A673 (cell line): Measurements from ENCODE around the gene FBXO31. TPM values are rescaled to one million over a fixed set of nuclear protein-coding genes. Genes with fewer than 3 reads are reported as not detected.

Source experiments
- BruUV-seq: library from RNA; stranded (reverse); fragments of 400-500 nt; replicated peaks from 2 replicates; lab custom pipeline; 2021; lab: Mats Ljungman, UMichigan
- CTCF ChIA-PET: fragments of 300-600 bp; sonication (Branson Sonifier 250); formaldehyde crosslinking; loops from one replicate; lab custom pipeline; 2022; ENCODE audit warnings: antibody characterized with exemption; lab: Charles Lee
- POLR2A ChIA-PET: fragments of 300-600 bp; sonication (Branson Sonifier 250); formaldehyde crosslinking; loops from one replicate; lab custom pipeline; 2022; ENCODE audit warnings: antibody characterized with exemption; ENCODE audit not compliant: low non-redundant PET; lab: Charles Lee
- DNase-seq: peaks from one replicate; pipeline ENCODE4 v3.0.0-alpha.2; 2015; ENCODE audit warnings: low spot score
- H3K27ac ChIP-seq: fragments of 200-600 bp; sonication (generic); 2 replicates; pipeline ENCODE4 v1.5.1; 2016; ENCODE audit warnings: mixed run types, low read depth, mild to moderate bottlenecking, mixed read lengths, antibody characterized with exemption, low read length; ENCODE audit not compliant: poor library complexity, severe bottlenecking
- H3K27me3 ChIP-seq: fragments of 200-600 bp; sonication (generic); replicated peaks from 2 replicates; pipeline ENCODE4 v1.6.1; 2017; ENCODE audit warnings: mixed run types, low read depth, mild to moderate bottlenecking, mixed read lengths, antibody characterized with exemption, low read length; ENCODE audit not compliant: insufficient read depth, poor library complexity
- H3K36me3 ChIP-seq: fragments of 200-600 bp; sonication (generic); 2 replicates; pipeline ENCODE4 v1.6.1; 2016; ENCODE audit warnings: mixed run types, mild to moderate bottlenecking, mixed read lengths, antibody characterized with exemption, low read length; ENCODE audit not compliant: insufficient read depth, poor library complexity, severe bottlenecking
- H3K4me1 ChIP-seq: fragments of 200-600 bp; sonication (generic); 2 replicates; pipeline ENCODE4 v1.6.1; 2017; ENCODE audit warnings: mixed run types, mild to moderate bottlenecking, mixed read lengths, antibody characterized with exemption, low read length; ENCODE audit not compliant: insufficient read depth, poor library complexity, severe bottlenecking
- H3K4me3 ChIP-seq: fragments of 200-600 bp; sonication (generic); 2 replicates; pipeline ENCODE4 v1.5.1; 2016; ENCODE audit warnings: low read depth, mixed run types, mild to moderate bottlenecking, mixed read lengths, low read length; ENCODE audit not compliant: poor library complexity, severe bottlenecking
- H3K9me3 ChIP-seq: fragments of 200-600 bp; sonication (generic); 2 replicates; pipeline ENCODE4 v1.6.1; 2016; ENCODE audit warnings: mixed run types, low read depth, mild to moderate bottlenecking, mixed read lengths, antibody characterized with exemption, low read length; ENCODE audit not compliant: poor library complexity, severe bottlenecking
- CTCF ChIP-seq: fragments of 300-800, 200-600 bp; sonication (generic); conservative IDR thresholded peaks from 2 replicates; pipeline ENCODE4 v1.5.1; 2017; ENCODE audit warnings: low read depth, mild to moderate bottlenecking, antibody characterized with exemption, low read length, moderate library complexity, mixed read lengths
- EZH2 ChIP-seq: fragments of 200-600 bp; sonication (generic); IDR thresholded peaks from 2 replicates; pipeline ENCODE4 v1.6.1; 2017; ENCODE audit warnings: borderline replicate concordance, low read depth, mild to moderate bottlenecking, mixed read lengths, antibody characterized with exemption, low read length; ENCODE audit not compliant: poor library complexity, severe bottlenecking
- intact Hi-C: fragments of 100-400 bp; cut with micrococcal nuclease; formaldehyde crosslinking; loops from one replicate; pipeline ENCODE4 v1.10.0; 2022; ENCODE audit not compliant: unreplicated experiment
- total RNA-seq: library from RNA; stranded (reverse); gene quantifications from 2 replicates; pipeline ENCODE4 v1.2.3, GENCODE V29; 2021

FBXO31 gene
- total RNA-seq, 1 experiment from 2014 or later = 32.2 TPM

DNA sequence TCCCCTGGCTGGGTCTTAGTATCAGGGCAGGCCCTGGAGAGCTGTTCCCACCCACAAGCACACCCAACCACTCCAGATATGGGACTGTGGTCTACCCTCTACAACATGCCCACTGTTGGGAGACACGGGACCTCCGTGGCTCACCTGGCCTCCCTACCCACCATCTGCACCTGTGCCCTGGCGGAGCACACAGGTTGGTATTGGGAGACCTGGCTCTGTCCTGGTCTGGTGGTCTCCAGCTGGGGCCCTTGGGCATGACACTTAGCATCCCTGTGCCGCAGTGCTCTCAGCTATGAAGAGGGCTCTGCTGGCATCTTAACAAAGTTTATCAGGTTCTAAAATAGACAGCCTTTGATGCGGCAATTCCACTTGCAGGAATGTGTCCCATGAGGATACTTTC, 72.2 kb downstream of the FBXO31 start:
- CTCF ChIA-PET = no interaction called here

DNA sequence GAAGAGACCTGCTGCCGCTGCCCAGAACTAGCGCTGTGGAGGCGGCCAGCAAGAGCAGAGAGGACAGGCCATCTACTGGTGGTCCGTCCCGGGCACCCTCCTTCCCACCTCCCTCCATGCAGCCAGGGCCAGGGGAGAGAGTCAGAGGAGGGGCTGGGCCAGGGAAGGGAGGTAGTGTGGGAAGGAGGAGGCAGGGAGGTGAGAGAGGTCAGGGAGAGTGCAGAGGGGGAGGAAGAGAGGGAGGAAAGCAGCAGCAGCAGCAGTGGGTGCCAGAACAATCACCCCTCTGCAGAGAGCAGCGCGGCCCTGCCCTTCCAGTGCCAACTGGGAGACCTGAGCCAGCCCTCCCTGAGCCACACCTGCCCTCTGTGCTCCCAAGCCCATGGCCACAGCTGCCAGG, 73.0 kb downstream of the FBXO31 start:
- Histone ChIP-seq H3K27me3 (no peaks in the 10 kb centered on the region), H3K27ac (no peak overlapping the region), H3K36me3 (no peaks in the 10 kb centered on the region), H3K4me1 (no peaks in the 10 kb centered on the region), H3K9me3 (peaks cover 3% of the 10 kb centered on the region), H3K4me3 (no peak overlapping the region)
- ChIA-PET CTCF (no interaction called here), POLR2A (no interaction called here)
- DNase-seq = no peak
- TF ChIP-seq CTCF = no peak
- no TSS peak for BruUV-seq
- intact Hi-C loops = no loop called here

More for the DNA sequence above, 72.2 kb downstream of the FBXO31 start:
- Histone ChIP-seq H3K27ac (no peak overlapping the region), H3K4me1 (no peaks in the 10 kb centered on the region), H3K4me3 (no peak overlapping the region), H3K9me3 (peaks cover 3% of the 10 kb centered on the region), H3K36me3 (no peaks in the 10 kb centered on the region), H3K27me3 (no peaks in the 10 kb centered on the region)
- TF ChIP-seq EZH2 (no peak), CTCF (no peak)
- intact Hi-C loops = no loop called here
- no TSS peak for BruUV-seq
- POLR2A ChIA-PET = no interaction called here
- no peak for DNase-seq

DNA sequence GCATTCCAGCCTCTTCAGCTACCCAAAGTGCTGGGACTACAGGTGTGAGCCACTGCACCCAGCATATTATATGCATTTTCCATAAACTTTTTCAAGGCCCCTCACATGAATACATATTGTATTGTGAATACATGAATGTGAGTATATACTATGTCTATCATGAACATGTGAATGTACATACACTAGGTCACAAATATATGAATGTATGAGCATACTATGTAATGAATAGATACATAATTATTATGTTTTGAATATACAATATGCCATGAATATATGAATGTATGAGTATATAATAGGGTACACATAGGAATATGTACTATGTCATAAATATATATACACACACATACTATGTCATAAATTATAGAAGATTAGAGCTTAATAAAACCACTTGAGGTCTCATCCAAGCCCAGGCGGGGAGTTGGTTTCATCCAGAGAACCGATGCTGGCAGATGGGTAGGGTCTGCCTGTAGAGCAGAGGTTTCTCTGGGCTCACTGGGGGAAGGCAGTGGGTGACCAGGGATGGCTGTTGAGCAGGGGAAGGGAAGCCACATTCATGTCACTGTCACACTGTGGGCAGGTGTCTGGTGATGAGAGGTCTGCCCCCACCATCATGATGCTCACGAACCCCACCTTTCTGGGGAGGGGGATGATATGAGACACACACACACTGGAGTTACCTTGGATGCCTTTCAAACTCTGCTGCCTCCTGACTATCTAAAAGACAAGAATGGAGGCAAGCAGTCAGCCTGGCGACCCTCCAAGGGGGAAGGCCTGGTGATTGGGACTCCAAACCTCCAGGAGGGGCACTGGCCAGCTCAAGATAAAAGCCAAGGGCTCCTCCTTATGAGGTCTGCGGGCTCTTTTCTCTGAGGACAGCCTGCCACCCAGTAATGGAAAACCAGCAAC, 73.7 kb downstream of the FBXO31 start:
- DNase-seq = no peak
- intact Hi-C loops = no loop called here
- H3K27me3 ChIP-seq = no peaks in the 10 kb centered on the region
- peaks cover 3% of the 10 kb centered on the region for H3K9me3 ChIP-seq
- no peaks in the 10 kb centered on the region for H3K36me3 ChIP-seq
- H3K4me1 ChIP-seq = no peaks in the 10 kb centered on the region
- TF ChIP-seq EZH2 (no peak), CTCF (no peak)
- H3K4me3 ChIP-seq = no peak overlapping the region
- BruUV-seq = no TSS peak
- H3K27ac ChIP-seq = no peak overlapping the region
- ChIA-PET POLR2A (no interaction called here), CTCF (no interaction called here)
